Prostate gland (tissue), 2 donors: ENCODE data around the gene BACH1.

Experiments
- POLR2A ChIP-seq: fragments of 450-650 bp; IDR thresholded peaks from one replicate; pipeline ENCODE4 v1.6.1; 2016; ENCODE audit warnings: antibody characterized with exemption, mild to moderate bottlenecking
- TF ChIP-seq, protein P1 (sequence below), 4 experiments: fragments of 200-600 bp in 2 of 4; fragments of 450-650 bp in 2 of 4; sonication (generic) in 2 of 4; IDR thresholded peaks; 1 replicate in 3 of 4; 2 replicates in 1 of 4; pipeline ENCODE4 v1.5.1; 2016 to 2019; ENCODE audit warnings: antibody characterized with exemption in 4 of 4, mild to moderate bottlenecking in 2 of 4, moderate library complexity in 2 of 4

DNA sequence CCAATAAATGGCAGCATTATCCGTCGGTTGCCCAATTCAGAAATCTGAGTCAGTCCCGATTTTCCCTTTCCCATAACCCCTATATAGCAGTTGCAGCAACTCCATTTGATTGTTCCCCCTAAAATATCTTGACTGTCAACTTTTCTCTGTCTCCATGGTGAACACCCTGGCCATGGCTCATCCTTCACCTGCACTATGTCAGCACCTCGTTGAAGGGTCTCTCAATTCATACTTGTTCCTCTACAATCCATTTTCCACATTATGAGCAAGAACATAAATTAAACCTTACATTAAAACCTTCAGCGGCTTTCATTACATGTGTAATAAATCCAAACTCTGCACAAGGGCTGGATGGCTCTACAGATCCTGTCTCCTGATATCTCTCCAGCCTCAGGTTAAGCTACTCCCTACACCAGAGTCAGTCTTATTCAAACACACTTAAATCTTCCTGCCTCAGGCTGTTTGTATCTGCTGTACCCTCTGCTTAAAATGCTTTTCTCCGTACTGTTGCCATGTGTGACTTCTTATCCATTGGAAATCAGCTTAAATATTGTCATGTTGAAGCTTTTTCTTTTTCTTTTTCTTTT is 87.3 kb downstream of the BACH1 start:
- TF ChIP-seq, protein P1, sequence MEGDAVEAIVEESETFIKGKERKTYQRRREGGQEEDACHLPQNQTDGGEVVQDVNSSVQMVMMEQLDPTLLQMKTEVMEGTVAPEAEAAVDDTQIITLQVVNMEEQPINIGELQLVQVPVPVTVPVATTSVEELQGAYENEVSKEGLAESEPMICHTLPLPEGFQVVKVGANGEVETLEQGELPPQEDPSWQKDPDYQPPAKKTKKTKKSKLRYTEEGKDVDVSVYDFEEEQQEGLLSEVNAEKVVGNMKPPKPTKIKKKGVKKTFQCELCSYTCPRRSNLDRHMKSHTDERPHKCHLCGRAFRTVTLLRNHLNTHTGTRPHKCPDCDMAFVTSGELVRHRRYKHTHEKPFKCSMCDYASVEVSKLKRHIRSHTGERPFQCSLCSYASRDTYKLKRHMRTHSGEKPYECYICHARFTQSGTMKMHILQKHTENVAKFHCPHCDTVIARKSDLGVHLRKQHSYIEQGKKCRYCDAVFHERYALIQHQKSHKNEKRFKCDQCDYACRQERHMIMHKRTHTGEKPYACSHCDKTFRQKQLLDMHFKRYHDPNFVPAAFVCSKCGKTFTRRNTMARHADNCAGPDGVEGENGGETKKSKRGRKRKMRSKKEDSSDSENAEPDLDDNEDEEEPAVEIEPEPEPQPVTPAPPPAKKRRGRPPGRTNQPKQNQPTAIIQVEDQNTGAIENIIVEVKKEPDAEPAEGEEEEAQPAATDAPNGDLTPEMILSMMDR (IDR thresholded peaks at IDR 0.05) = no peak
- TF ChIP-seq POLR2A = no peak
